ENCODE measurements around the gene KIF14.
"Not testable (repeated sequence)": the region's sequence is repeated elsewhere in the genome, so short reads cannot be mapped to it uniquely, and the experiment has no call there.

The KIF14 gene

DNA sequence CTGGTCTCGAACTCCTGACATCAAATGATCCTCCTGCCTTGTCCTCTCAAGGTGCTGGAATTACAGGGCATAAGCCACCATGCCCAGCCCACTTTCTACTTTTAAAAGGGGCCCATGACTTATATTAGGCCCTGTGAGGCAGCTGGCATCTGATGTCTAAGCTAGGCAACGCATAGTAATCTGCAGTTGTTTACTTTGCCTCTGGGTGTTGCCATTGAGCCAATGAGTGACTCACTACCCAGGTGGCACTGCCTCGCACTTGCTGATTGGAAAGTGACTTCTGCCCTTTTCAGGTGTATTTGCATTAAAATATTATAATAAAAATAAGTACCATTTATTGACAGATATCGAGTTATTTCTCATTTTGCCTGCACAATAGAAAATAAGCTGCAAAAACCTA, 84.9 kb downstream of the KIF14 start:
- no peak for DNase-seq

DNA sequence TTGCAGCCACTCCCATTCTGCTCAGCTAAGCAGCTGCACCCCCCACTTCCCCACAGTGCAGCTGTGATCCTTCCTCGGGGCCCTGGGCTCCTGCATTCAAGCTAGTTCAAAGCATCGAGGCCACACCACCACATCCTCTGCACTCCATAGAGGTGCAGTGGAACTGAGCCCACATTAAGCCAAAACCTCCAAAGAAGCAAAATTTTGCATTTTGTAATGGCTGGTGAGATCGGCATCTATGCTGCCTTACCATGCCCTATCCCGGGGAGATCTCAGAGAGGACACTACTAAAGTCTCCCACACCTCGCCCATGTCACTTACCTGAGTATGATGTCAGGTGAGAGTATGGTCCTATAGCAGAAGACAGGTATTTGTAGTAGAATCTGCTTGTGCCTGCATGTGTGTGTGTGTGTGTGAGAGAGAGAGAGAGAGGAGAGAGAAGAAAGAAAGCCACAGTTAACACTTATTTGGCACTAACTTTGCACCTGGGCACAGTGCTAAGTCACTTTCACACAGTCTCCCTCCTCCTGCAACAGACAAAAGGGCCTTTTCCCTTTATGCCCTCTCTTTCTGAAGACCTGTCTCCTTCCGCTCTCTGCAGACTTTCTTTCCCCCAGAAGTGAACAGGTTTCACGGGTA, 89.8 kb downstream of the KIF14 start:
- DNase-seq: peak; percentile 24

DNA sequence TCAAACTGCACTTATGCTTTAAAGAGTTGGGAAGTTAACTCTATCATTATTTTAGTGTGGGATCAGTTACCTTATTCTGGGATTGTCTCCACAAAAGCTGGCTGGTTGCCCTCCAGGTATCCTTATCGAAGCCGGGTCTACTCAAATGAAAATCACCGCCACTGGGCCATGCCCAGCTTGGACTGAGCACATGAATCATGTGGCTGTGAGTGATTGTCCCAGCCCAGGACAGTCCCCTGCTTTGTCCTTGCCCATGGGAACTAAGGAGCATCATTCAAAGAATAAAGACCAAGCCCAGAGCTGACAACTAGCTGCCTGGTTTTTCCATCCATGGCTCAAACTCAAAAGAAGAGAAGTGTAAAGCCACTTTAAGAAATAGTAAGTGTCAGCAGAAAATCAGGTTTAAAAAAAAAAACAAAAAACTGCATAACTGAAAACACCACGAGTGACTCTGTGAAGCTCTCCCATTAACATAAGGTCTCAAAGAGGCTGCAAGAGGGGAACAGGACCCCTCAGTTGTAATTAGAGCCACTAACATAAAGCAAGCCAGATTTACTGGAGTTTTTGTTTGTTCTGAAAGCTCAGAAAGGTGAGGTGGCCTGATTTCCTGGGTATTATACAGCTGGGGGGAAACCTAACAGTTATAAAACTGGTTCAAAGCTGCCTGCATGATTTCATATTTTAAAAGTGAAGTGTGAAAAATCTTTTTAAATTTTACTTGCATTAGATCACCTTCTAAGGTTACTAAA, 91.5 kb downstream of the KIF14 start:
- DNase-seq: no peak

DNA sequence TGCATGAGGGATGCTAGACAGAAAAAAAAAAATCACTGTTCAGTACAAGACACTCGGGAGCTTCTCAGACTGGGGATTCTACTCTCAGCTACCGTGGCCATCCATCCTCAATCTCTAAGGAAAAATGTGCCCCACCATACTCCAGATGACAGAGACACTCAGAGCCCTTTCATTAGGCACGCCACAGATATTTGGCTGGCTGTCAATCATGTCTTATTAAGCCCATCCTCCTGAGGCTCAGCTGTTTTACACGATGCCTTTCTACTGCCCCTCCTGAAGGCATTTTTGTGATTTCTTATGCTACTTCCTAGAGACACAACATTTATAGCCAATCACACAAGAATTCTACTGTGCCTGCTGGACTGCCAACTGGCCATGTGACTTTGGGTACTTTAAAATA, 92.9 kb downstream of the KIF14 start:
- DNase-seq: no peak

DNA sequence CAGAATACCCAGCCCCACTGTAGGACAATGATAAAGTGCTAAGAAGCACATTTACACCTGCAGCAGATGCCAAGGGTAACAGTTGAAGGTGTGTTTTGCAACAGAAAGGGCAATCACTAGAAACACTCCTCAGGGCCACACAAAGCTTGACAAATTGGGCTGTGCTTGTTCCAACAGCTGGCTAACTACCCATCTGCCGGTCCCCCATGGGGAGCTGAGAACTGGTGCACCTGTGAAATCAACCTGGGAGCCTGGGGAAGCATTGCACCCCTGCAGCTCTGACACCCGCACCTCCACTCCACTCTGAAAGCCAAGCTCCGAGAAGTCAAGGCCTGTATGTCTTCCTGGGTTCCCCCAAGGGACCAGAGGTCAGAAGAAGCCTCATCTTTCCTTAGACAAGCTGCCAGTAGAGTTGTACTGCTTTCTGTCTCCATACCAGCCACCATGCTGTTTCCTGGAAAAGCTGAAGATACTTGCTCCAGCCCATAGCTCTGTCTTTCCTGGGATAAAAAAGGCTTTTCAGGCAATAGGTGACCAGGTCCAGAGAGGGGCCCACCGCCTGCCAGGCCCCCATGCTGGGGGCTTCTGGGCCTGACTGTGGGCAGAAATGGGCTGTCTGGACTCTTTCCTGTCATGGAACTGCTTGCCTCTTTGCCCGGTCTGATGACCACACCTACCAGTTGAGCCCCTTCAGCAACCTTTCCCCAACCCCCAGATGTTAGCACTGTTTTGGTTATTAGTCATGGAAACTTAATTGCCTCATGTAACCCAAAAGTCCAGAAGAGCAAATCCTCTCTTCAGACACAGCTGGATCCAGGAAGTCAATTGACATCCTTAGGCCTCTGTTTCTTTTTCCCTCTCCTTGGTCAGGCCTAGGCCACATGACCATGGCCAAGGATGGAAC, 93.6 kb downstream of the KIF14 start:
- DNase-seq: no peak

DNA sequence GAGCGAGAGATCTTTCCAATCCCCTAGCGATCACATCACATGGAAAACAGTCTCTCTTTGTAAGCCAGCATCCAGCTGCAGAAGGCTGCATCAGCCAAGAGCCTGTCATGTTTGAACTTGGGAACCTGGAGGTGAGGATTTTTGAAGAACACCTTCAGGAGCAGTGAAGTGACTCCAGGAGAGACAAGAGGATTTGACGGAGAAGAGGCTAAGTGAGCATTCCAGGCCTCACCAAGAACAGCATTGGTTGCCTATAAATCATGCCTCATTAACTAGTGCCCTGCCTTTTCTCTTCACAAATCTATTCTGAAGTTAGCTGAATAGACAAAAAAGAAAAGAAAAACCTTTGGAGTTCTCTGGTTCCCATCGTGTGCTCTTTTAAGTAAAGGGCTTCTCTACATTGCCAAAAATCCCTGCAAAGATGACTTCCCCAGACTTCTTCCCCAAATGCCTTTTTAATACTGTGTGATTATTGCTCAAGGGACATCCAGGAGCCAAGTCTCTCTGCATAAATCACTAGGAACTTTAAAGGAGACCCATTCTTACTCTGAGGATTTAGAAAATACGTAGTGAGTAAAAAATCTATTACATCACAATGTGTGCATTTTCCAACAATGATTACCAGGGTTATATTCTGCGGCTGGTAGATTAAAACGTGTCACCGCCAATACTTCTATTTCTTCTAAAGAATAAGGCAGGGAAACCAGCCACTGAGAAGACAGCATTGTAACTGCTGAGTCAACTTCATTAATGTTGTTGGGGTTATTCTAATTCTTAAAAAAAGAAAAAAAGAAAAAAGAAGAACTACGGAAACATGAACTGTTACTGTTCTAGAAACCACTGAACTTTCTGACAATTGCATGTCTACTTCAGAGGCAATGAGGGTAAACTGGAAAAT, 95.2 kb downstream of the KIF14 start:
- DNase-seq: no peak

DNA sequence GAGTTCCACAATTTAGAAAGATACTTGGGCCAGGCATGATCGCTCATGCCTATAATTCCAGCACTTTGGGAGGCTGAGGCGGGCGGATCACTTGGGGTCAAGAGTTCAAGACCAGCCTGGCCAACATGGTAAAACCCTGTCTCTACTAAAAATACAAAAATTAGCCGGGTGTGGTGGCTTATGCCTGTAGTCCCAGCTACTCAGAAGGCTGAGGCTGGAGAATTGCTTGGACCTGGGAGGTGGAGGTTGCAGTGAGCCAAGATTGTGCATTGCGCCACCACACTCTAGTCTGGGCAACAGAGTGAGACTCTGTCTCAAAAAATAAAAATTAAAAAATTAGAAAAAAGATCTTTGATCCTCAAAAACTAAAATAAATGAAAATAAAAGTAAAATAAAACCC, 96.0 kb downstream of the KIF14 start:
- DNase-seq: not testable (repeated sequence)

DNA sequence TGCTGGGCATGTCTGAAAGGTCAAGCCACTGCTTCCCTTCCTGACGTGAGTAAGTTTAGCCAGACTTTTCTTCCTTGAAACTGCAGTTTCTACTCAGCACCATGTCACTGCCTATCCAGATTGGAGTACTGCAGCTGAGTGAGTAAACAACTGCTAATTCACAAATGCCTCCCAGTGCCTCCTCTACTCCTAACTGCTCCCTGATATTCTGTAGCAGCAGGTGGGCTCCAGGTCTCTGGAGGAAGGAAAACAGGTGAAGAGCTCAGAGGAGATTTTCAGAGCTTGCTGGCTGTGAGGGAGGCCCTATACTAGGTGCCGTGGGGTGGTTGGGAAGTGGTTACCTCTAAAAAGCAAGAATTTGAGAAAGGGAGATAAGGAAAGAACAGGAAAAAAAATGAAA, 96.5 kb downstream of the KIF14 start:
- DNase-seq: no peak

DNA sequence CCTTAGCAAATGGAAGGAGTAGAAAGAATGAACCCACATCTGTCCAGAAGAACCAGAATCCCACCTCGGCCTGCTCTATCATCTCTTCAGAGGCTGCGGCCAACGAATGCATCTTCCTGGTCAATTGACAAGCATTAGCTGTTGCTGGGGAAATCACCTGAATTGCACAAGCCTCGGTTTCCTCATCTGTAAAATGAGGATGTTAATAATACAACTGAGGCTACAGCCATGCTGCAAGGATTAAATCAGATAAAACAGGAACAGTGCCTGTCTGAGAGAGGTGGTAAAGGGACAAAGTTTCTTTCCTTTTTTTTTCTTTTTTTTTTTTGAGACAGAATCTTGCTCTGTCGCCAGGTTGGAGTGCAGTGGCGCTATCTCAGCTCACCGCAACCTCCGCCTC, 99.8 kb downstream of the KIF14 start:
- no peak for DNase-seq

DNA sequence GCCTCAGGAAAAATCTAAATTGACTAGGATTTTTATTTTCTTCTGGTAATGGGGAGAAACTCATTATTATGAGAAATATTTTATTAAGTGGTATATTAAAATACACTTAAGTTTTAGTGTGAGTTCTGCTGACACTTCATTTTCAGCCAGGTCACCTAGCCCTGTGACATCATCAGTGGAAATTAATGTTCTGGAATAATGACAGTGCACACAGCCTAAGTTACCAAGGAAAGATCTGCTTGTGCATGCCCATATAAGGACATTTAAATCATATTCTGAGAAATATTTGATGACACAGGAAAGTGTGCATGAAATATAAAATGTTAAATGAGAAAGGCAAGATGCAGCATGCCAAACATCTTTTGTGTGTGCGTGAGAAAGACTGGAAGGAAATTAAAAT, 102.0 kb downstream of the KIF14 start:
- DNase-seq: no peak

DNA sequence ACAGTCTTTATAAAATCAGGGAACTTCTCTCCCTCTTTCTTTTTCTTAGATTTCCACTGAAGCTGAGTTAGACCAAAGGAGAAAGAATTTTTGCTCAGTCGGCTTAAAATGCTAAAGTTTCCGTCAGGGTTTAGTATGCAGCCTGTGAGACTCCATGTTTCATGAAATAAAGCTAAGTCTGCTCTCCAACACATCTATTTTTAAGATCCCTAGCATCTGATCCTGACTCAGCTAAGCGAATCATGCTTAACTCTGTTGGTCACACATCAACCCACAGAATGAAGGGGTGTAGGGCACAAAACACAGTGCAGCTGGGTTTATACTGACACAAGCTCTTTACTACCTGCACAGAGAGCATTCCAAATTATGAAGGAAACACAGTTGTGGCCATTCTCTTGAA, 108.4 kb downstream of the KIF14 start:
- no peak for DNase-seq

DNA sequence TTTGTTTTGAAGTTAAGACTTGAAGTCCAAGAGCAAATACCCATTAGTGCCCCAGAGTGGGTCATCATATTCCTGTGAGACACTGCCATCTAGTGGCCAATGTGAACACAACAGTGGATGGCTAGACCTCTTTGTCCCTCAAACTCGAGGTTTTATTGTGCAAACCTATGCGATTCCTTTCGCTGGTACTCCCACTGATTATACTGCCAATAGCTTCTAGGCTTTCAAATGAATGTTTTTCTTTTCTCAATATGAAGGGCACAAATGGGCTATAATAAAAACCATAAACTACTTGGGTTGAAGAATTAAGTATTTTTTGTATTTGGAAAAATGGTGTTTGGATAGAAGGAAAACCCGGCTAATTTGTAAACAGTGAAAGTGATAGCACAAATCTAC, 110.3 kb downstream of the KIF14 start:
- DNase-seq: peak; percentile 68

DNA sequence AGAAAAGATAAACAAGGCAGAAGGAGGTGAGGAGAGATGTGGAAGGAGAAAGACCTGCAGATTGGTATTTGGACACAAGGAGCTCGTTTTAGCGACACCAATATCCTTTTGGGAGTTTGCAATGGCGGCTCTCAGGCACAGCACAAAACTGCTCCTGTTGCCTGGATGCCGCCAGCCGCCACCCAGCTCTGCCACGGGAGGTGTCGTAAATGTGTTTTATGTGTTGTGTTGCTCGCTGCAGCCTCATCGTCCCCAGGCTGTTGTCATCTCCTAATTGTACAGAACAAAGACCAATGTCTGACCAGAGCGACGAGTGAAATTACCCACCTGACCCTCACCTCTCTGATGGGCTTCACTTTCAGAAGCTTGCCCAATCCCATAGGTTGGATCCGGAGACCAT, 114.1 kb downstream of the KIF14 start:
- no peak for DNase-seq

DNA sequence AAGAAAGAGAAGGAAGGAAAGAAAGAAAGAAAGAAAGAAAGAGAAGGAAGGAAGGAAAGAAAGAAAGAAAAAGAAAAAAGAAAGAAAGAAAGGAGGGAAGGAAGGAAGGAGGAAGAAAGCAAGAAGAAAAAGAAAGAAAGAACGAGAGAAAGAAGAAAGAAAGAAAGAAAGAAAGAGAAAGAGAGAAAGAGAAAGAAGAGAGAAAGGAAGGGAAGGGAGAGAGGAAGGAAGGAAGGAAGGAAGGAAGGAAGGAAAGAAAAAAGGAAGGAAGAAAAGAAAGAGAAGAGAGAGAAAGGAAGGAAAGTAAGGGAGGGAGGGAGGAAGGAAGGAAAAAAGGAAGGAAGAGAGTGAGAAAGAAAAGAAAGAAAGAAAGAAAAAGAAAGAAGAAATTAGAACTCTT, 115.3 kb downstream of the KIF14 start:
- DNase-seq: no peak

All from activated naive CD4-positive, alpha-beta T cell treated with Interleukin-2 at 50 U/mL for 16 hours (primary cell).